H1 (cell line): Measurements from ENCODE around the gene HLF. TPM values are rescaled to one million over a fixed set of nuclear protein-coding genes. Genes with fewer than 3 reads are reported as not detected.

Experiments
- CTCF ChIA-PET: fragments of 300-600 bp; sonication (Branson Sonifier 250); formaldehyde crosslinking; loops from one replicate; lab custom pipeline; 2021; ENCODE audit not compliant: partially characterized antibody; lab: Charles Lee
- POLR2A ChIA-PET: fragments of 300-600 bp; sonication (Branson Sonifier 250); formaldehyde crosslinking; loops from one replicate; lab custom pipeline; 2021; ENCODE audit warnings: inconsistent platforms; ENCODE audit not compliant: partially characterized antibody; lab: Charles Lee
- DNase-seq, 2 experiments: peaks; one replicate each; pipeline versions ENCODE4 v3.0.0 to v3.0.0-alpha.2; 2010 to 2022; ENCODE audit warnings: low spot score in 2 of 2, low read depth in 1 of 2, mixed read lengths in 1 of 2
- FAIRE-seq: peaks from 2 replicates; lab custom pipeline; 2011; peaks lifted over from hg19 to GRCh38; lab: Jason Lieb, UNC
- H2AFZ ChIP-seq: 2 replicates; pipeline ENCODE4 v1.8.1; 2012; ENCODE audit warnings: low read length, inconsistent platforms
- H2AK5ac ChIP-seq: 2 replicates; pipeline ENCODE4 v1.6.1; 2013; ENCODE audit warnings: low read depth, low read length
- H2BK120ac ChIP-seq: replicated peaks from 2 replicates; pipeline ENCODE3; 2013; ENCODE audit warnings: low read depth, low read length, inconsistent platforms
- H2BK12ac ChIP-seq: 2 replicates; pipeline ENCODE4 v1.6.1; 2013; ENCODE audit warnings: low read depth, low read length
- H2BK15ac ChIP-seq: 2 replicates; pipeline ENCODE4 v1.6.1; 2013; ENCODE audit warnings: low read length
- H2BK20ac ChIP-seq: 2 replicates; pipeline ENCODE4 v1.6.1; 2013; ENCODE audit warnings: low read length
- H2BK5ac ChIP-seq: 2 replicates; pipeline ENCODE4 v1.6.1; 2013; ENCODE audit warnings: low read depth, low read length
- H3K14ac ChIP-seq: 2 replicates; pipeline ENCODE4 v1.6.1; 2013; ENCODE audit warnings: inconsistent platforms; ENCODE audit not compliant: insufficient read length
- H3K18ac ChIP-seq: 2 replicates; pipeline ENCODE4 v1.6.1; 2013; ENCODE audit warnings: low read length; ENCODE audit errors: extremely low read depth
- H3K23ac ChIP-seq: 2 replicates; pipeline ENCODE4 v1.6.1; 2013; ENCODE audit warnings: inconsistent platforms; ENCODE audit not compliant: insufficient read length
- H3K23me2 ChIP-seq: 2 replicates; pipeline ENCODE4 v1.6.1; 2013; ENCODE audit warnings: low read depth, low read length
- H3K27ac ChIP-seq: 2 replicates; pipeline ENCODE4 v1.6.1; 2011; ENCODE audit warnings: low read depth, low read length, inconsistent platforms
- H3K27me3 ChIP-seq, 4 experiments: replicated peaks in 1 of 4; 1 replicate in 1 of 4; 2 replicates in 3 of 4; pipeline versions ENCODE4 v1.6.1 to v1.8.1; 2011 to 2013; ENCODE audit warnings: low read length in 3 of 4, mild to moderate bottlenecking in 3 of 4, inconsistent platforms in 2 of 4, mixed read lengths in 2 of 4, moderate library complexity in 1 of 4; ENCODE audit not compliant: control insufficient read depth in 3 of 4, insufficient read depth in 3 of 4; ENCODE audit errors: extremely low read depth in 1 of 4
- H3K36me3 ChIP-seq, 4 experiments: 2 replicates each; pipeline versions ENCODE4 v1.6.1 to v1.8.1; 2011 to 2013; ENCODE audit warnings: mild to moderate bottlenecking in 4 of 4, low read length in 3 of 4, moderate library complexity in 2 of 4, control low read depth in 1 of 4, inconsistent platforms in 1 of 4; ENCODE audit not compliant: insufficient read depth in 4 of 4, control insufficient read depth in 2 of 4
- H3K4ac ChIP-seq: replicated peaks from 2 replicates; pipeline ENCODE3; 2013; ENCODE audit warnings: low read length, low read depth, mixed read lengths, inconsistent platforms; ENCODE audit not compliant: insufficient read length
- H3K4me1 ChIP-seq, 4 experiments: replicated peaks in 1 of 4; 1 replicate in 1 of 4; 2 replicates in 3 of 4; pipeline versions ENCODE4 v1.6.1 to v1.8.1; 2011 to 2013; ENCODE audit warnings: low read length in 3 of 4, inconsistent platforms in 2 of 4, mixed read lengths in 1 of 4; ENCODE audit not compliant: insufficient read depth in 4 of 4, control insufficient read depth in 3 of 4
- H3K4me2 ChIP-seq, 2 experiments: 2 replicates each; pipeline versions ENCODE4 v1.6.1 to v1.8.1; 2011 to 2013; ENCODE audit warnings: low read depth in 2 of 2, low read length in 2 of 2, control low read depth in 1 of 2, inconsistent platforms in 1 of 2, mild to moderate bottlenecking in 1 of 2; ENCODE audit not compliant: insufficient read depth in 1 of 2
- H3K4me3 ChIP-seq, 4 experiments: fragments of 200-600, 300-600 bp in 1 of 4; sonication (generic), shearing (Covaris generic), sonication (Bioruptor Twin) in 1 of 4; 2 replicates each; pipeline versions ENCODE4 v1.5.1 to v1.8.1; 2011 to 2016; ENCODE audit warnings: low read length in 4 of 4, low read depth in 3 of 4, control low read depth in 2 of 4, inconsistent platforms in 2 of 4, mild to moderate bottlenecking in 2 of 4, mixed read lengths in 1 of 4, moderate library complexity in 1 of 4; ENCODE audit not compliant: insufficient read depth in 2 of 4; ENCODE audit errors: extremely low read depth in 1 of 4
- H3K56ac ChIP-seq: replicated peaks from 2 replicates; pipeline ENCODE3; 2013; ENCODE audit warnings: low read depth, mild to moderate bottlenecking, mixed read lengths, low read length, inconsistent platforms; ENCODE audit not compliant: insufficient read length
- H3K79me1 ChIP-seq: 2 replicates; pipeline ENCODE4 v1.6.1; 2013; ENCODE audit warnings: low read depth, low read length, control low read depth
- H3K79me2 ChIP-seq, 2 experiments: 2 replicates each; pipeline versions ENCODE4 v1.6.1 to v1.8.1; 2012 to 2013; ENCODE audit warnings: low read length in 2 of 2, mild to moderate bottlenecking in 2 of 2, inconsistent platforms in 1 of 2; ENCODE audit not compliant: insufficient read depth in 2 of 2, control insufficient read depth in 1 of 2
- H3K9ac ChIP-seq, 4 experiments: replicated peaks in 1 of 4; 1 replicate in 1 of 4; 2 replicates in 3 of 4; pipeline versions ENCODE4 v1.6.1 to v1.8.1; 2011 to 2013; ENCODE audit warnings: low read depth in 3 of 4, low read length in 3 of 4, control low read depth in 2 of 4, mild to moderate bottlenecking in 2 of 4, moderate library complexity in 2 of 4, inconsistent platforms in 1 of 4; ENCODE audit errors: extremely low read depth in 1 of 4
- H3K9me3 ChIP-seq, 2 experiments: 2 replicates each; pipeline versions ENCODE4 v1.6.1 to v1.8.1; 2012 to 2013; ENCODE audit warnings: mild to moderate bottlenecking in 2 of 2, moderate library complexity in 2 of 2, control low read depth in 1 of 2, inconsistent platforms in 1 of 2, low read depth in 1 of 2, low read length in 1 of 2, mixed read lengths in 1 of 2; ENCODE audit not compliant: insufficient read depth in 2 of 2
- H4K20me1 ChIP-seq, 2 experiments: replicated peaks in 1 of 2; 2 replicates each; pipeline versions ENCODE3 to v1.8.1; 2011 to 2013; ENCODE audit warnings: inconsistent platforms in 2 of 2, low read length in 2 of 2, mild to moderate bottlenecking in 1 of 2; ENCODE audit not compliant: insufficient read depth in 2 of 2, control insufficient read depth in 1 of 2
- H4K5ac ChIP-seq: 2 replicates; pipeline ENCODE4 v1.6.1; 2013; ENCODE audit warnings: low read length, low read depth, mixed read lengths, inconsistent platforms; ENCODE audit not compliant: insufficient read length
- H4K8ac ChIP-seq: 2 replicates; pipeline ENCODE4 v1.8.0; 2013; ENCODE audit warnings: mild to moderate bottlenecking, moderate library complexity, low read length, inconsistent platforms; ENCODE audit not compliant: insufficient read depth; ENCODE audit errors: extremely low read depth
- H4K91ac ChIP-seq: replicated peaks from 2 replicates; pipeline ENCODE3; 2013; ENCODE audit warnings: low read length, mixed read lengths, inconsistent platforms; ENCODE audit not compliant: insufficient read length
- GTF2F1 ChIP-seq: IDR thresholded peaks from 2 replicates; pipeline ENCODE4 v1.6.1; 2012; ENCODE audit warnings: low read depth, low read length, improper control_type of control experiment, borderline replicate concordance
- HDAC6 ChIP-seq: IDR thresholded peaks from one replicate; pipeline ENCODE4 v1.7.1; 2012; ENCODE audit warnings: low read depth, mild to moderate bottlenecking, inconsistent platforms, low read length, moderate library complexity
- JUND ChIP-seq: IDR thresholded peaks from 2 replicates; pipeline ENCODE4 v1.6.1; 2011; ENCODE audit warnings: mild to moderate bottlenecking, improper control_type of control experiment, low read length
- SAP30 ChIP-seq: fragments of 300-600 bp; sonication (generic); IDR thresholded peaks from 2 replicates; pipeline ENCODE4 v1.7.1; 2012; ENCODE audit warnings: low read length, moderate library complexity, mild to moderate bottlenecking, inconsistent platforms; ENCODE audit not compliant: insufficient read depth, insufficient replicate concordance
- SRF ChIP-seq: IDR thresholded peaks from 2 replicates; pipeline ENCODE4 v1.6.1; 2011; ENCODE audit warnings: mild to moderate bottlenecking, low read depth, low read length, moderate library complexity
- TAF1 ChIP-seq: IDR thresholded peaks from 2 replicates; pipeline ENCODE4 v1.6.1; 2011; ENCODE audit warnings: mild to moderate bottlenecking, low read depth, low read length
- TCF12 ChIP-seq: IDR thresholded peaks from 2 replicates; pipeline ENCODE4 v1.6.1; 2011; ENCODE audit warnings: low read depth, mild to moderate bottlenecking, low read length
- YY1 ChIP-seq: IDR thresholded peaks from 2 replicates; pipeline ENCODE4 v1.6.1; 2011; ENCODE audit warnings: low read depth, mild to moderate bottlenecking, low read length
- ZNF274 ChIP-seq: IDR thresholded peaks from 2 replicates; pipeline ENCODE4 v1.7.0; 2012; ENCODE audit warnings: low read length, borderline replicate concordance; ENCODE audit errors: extremely low read depth
- WGBS, 2 experiments: shearing (Covaris generic) in 1 of 2; methylation state at CpG; one replicate each; pipeline versions ENCODE4 v1.1.6 to v1.1.7; 2013 to 2015; ENCODE audit warnings: low lambda C conversion rate in 2 of 2, mixed read lengths in 2 of 2, inconsistent platforms in 1 of 2, low coverage in 1 of 2, missing lambda C conversion rate in 1 of 2; ENCODE audit not compliant: insufficient replicate concordance in 2 of 2, insufficient coverage in 1 of 2, insufficient read length in 1 of 2; ENCODE audit errors: extremely low coverage in 1 of 2, missing lambda C conversion rate in 1 of 2; 5-methylcytosine and 5-hydroxymethylcytosine counted together
- polyA plus RNA-seq, 7 experiments: library from polyadenylated mRNA; depleted of rRNA in 3 of 7; stranded (reverse) in 5 of 7; unstranded in 2 of 7; fragments of >200 nt in 5 of 7; fragments of 200-250 nt in 2 of 7; gene quantifications; 1 replicate in 5 of 7; 2 replicates in 1 of 7; 4 replicates in 1 of 7; pipeline versions ENCODE4 v1.2.1 to v1.2.3, GENCODE V29; 2011 to 2013; ENCODE audit warnings: missing spikeins in 2 of 7, mixed read lengths in 2 of 7
- total RNA-seq: library from RNA; stranded (reverse); fragmentation: NEBNext Ultra II Directional; extraction: Animal tissue kit (Norgen Biotek cat#: 25700); gene quantifications from 2 replicates; pipeline ENCODE4 v1.2.1, GENCODE V29; 2021
- TF ChIP-seq, protein P1 (sequence below): IDR thresholded peaks from 2 replicates; pipeline ENCODE4 v1.6.1; 2011; ENCODE audit warnings: low read length, improper control_type of control experiment

The HLF gene
- total and polyA plus RNA-seq, 2 of the 8 experiments (the other 6 are each of a cell fraction or from before 2014, with no cell fraction given) = 0.39 to 0.60 TPM

DNA sequence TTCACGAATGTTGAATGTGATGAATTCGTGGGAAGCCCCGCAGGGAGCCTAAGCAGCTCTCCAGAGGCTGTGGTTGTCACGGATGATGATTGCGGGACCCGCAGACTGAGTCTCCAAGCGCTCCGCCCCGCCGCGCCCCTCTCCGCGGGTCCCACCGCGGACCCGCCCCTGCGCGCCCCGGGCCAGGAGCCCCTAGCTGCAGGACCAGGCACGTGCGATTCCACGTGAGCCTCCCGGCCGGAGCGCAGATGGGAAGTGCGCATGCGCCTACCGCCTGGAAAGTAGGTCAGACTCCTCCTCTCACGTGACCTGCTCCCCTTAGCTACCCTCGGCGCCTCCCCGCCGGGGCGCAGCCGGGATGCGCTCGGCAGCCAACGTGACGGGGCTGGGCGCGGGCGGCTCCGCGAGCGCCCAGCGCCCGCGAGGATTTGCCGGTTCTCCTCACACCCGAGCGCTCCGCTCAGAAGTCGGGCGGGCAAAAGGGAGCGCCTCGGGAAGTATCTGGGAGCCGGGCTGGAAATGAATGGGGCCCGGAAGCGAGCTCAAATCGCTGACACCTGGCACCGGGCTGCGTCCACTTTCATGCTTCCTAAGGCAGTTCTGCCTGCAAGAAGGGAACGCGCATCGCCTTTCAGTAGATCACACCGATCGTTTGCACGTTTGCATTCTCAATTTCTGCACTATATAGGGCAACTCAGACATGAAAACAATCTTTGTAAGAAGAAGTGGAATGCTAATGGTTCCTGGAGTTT lies 26.4 kb upstream of the HLF start:
- POLR2A ChIA-PET = interaction anchor here (1.3 to 1.9 kb wide), 6 partner anchors 9 to 28 kb away, joined by 4 to 9 read pairs (median 5); partner anchors contain the start of gene HLF
- Histone ChIP-seq H3K79me1 (no peaks in the 10 kb centered on the region), H2BK5ac (no peak overlapping the region), H2AK5ac (no peak overlapping the region), H2BK120ac (no peak overlapping the region), H3K18ac (peak overlapping the region; percentile 53; the same call in 1 of the 2 replicates), H3K4me2 (peak overlapping the region; percentile 84 to 87), H3K23me2 (peaks cover 3% of the 10 kb centered on the region), H3K79me2 (no peaks in the 10 kb centered on the region), H2AFZ (peak overlapping the region; percentile 86), H3K27ac (no peak overlapping the region), H2BK15ac (no peak overlapping the region; the same call in 1 of the 2 replicates), H4K5ac (no peak overlapping the region), H3K27me3 (peaks cover 0 to 5% (median 2%) of the 10 kb centered on the region in 4 experiments; a peak in 3 of 7 replicates), H4K20me1 (no peaks in the 10 kb centered on the region), H3K36me3 (no peaks in the 10 kb centered on the region), H3K4ac (no peak overlapping the region), H2BK20ac (no peak overlapping the region), H3K56ac (no peak overlapping the region), H3K4me3 (peak overlapping the region; percentile 51 to 71 (median 64)), H3K4me1 (peaks cover 0 to 3% (median 0%) of the 10 kb centered on the region in 4 experiments; a peak in 2 of 7 replicates), H4K91ac (no peak overlapping the region), H4K8ac (no peak overlapping the region), H3K14ac (no peak overlapping the region), H3K9me3 (no peaks in the 10 kb centered on the region), H3K9ac (peak overlapping the region in 3 of 4 experiments; percentile 25 to 31 (median 28); a peak in 3 of 7 replicates), H2BK12ac (no peak overlapping the region), H3K23ac (no peak overlapping the region)
- 2% methylated on average over 57 of the region's 68 CpGs; no CpG with 5 or more reads in 1 of the 2 experiments for WGBS, 2 experiments
- CTCF ChIA-PET = interaction anchor here (0.7 to 2.4 kb wide), 12 partner anchors 9 to 233 kb away, joined by 3 to 11 read pairs (median 3); partner anchors contain the start of gene HLF
- FAIRE-seq = no peak
- peak; percentile 89 to 98 for DNase-seq
- TF ChIP-seq SRF (no peak), JUND (no peak), SAP30 (no peak), GTF2F1 (no peak), TAF1 (no peak; the same call in none of the 2 replicates), YY1 (peak; percentile 72; the same call in 1 of the 2 replicates), ZNF274 (no peak), HDAC6 (no peak), TCF12 (peak; percentile 45; the same call in 1 of the 2 replicates)
- TF ChIP-seq, protein P1, sequence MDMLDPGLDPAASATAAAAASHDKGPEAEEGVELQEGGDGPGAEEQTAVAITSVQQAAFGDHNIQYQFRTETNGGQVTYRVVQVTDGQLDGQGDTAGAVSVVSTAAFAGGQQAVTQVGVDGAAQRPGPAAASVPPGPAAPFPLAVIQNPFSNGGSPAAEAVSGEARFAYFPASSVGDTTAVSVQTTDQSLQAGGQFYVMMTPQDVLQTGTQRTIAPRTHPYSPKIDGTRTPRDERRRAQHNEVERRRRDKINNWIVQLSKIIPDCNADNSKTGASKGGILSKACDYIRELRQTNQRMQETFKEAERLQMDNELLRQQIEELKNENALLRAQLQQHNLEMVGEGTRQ = peak; percentile 88
